Measurements from ENCODE around the gene OR2AG2.
"Not testable (repeated sequence)": the region's sequence is repeated elsewhere in the genome, so short reads cannot be mapped to it uniquely, and the experiment has no call there.

OR2AG2 gene

DNA sequence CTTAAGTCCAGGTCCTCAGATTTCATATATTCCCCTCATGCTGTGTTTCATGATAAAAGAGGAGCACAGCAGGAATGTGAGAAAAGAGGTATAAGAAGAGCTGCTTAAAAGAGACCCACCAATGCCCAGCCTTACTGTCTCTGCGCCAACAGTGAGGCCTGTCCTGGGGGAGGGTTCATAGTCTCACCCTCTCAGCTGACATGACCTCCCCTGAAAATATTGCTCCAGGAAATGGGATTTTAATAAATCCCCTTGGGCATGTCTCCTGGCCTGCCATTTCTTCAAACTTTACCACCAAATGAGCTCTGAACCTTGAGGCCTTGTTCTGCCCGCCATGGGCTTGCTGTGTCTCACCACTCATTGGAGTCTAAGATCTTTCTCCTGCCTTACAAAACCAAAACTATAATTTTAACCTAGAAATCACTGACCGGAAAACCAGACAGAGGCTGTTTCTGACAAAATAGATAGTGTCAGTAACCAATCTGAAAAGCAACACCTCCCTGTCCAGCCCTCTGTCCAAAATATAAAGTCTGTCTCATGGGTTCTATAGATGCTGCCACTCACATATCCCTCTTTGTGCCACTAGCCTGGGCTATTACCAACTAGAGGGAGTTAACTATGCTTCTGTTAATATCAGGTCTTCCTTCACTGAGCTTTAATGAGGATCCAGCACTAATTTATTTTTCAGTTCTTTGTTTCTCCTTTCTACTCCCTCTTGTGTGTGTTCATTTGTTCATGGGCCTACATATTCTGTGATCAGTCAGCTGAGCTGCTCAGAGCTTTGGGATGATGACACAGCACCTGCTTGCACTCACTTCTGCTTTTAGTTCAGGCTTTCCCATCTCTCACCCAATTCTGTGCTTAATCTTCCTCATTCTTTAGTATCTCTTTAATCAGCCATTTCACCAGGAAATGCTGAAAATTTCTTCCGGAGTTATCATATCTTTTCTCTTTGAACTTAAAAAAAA is at the start of gene OR2AG2:
Gene OR2AG2 (minus strand): TSS at position 51 of the 968 bp plus-strand sequence. CDS start 3,019 bp downstream, outside the sequence.
- peak; percentile 86 for DNase-seq

- no peak for DNase-seq
Observed at GRCh38 chr11:6818967-6819366, 47.2 kb upstream of the OR2AG2 start.

- no peak for DNase-seq
Observed at GRCh38 chr11:6817694-6818093, 45.9 kb upstream of the OR2AG2 start.

DNA sequence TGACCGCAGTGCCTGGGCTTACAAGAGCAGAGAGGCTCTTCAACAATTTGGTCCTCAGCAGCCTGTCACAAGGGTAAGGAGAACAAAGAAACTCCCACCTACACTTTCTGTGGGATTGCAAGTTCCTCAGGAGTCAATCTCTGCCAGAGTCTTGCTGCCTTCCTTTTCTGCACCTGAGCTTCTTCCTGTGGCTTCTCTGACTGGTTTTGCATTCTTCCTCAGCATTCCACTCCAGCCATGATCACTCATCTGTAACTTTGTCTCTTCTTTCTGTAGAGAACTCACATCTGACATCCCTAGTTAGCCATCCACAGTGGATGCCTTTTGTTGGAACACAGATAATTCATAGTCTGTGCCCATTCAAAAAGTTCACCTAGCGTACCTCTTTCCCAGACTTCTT is 41.9 kb upstream of the OR2AG2 start:
- DNase-seq: no peak

DNA sequence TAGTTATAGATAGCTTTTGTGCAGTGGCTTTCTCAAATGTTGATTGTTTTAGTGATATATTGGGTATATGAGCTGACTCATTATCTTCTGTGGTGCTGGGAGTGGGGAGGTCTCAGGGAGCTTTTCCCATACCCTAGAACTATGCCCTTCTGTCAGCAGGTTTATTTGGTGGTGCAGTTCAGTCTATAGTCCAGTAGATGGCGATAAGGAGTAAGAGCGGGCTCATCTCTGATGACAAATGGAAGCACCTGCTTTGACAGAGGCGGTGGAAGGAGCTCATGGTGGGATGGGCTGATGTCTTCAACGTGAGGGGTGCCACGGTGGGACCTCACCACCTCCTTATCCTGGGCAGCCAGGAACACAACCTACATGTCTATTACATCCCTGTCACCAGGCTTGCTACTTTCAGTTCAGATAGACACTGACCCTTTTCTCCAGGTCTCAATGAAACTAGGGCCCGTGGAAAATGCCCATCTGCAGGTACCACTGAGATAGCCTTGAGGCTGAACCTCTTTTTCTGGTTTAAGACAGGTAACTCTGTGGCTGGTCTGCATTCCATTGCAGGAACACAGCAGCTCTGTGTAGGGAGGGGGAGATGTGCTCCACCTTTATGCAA is 40.7 kb upstream of the OR2AG2 start:
- peak; percentile 27 for DNase-seq

- not testable (repeated sequence) for DNase-seq
Observed at GRCh38 chr11:6801075-6801474, 29.3 kb upstream of the OR2AG2 start.

DNA sequence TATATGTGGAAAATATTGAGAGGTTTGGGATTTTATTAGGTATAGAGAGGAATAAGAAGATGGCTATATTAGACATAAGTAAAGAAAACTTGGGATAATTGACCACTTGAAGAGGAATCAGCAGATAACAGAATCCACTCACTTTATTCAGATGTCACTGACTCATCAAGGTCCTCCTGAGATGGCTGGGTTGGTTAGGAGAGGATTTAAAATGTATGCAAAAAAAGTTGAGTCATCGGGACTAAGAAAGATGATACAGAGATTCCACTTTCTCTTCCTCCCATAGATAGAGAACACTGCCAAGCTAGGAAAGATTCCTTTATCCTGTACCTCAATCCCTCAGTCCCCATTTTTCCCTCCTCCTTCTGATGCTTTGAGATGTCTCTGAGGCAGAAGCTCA is 27.6 kb upstream of the OR2AG2 start, which contains the start of gene OR6A2:
Gene OR6A2 (minus strand): TSS at position 288 of the 400 bp plus-strand sequence. CDS start 3,981 bp downstream, outside the sequence.
- DNase-seq: peak; percentile 6

- DNase-seq: no peak
Observed at GRCh38 chr11:6794639-6795038, 22.9 kb upstream of the OR2AG2 start.

GRCh38 chr11:6790546-6790945 is 18.8 kb upstream of the OR2AG2 start:
- DNase-seq: no peak

DNA sequence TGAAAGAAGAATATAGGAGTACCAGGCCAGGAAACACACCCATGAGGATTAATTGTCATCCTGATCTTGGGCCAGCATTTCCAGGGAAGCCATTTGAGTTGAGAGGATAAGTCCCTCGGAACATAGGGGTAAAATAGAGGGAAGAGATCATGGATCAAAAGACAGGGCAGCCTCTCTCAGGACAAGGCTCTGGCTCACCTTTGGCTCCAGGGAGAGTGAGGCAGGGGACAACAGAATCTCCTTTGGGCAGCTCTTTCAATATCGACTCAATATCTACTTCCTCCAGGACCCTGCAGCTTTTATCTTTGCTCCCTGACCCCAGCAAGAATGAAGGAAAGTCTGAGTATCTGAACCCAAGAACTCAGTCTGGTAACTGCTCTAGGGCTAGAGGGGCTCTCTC is 10.9 kb upstream of the OR2AG2 start, which contains the start of gene OR2AG1:
Gene OR2AG1 (plus strand): TSS at position 301 of the 400 bp plus-strand sequence. CDS start 2,018 bp downstream, outside the sequence.
- no peak for DNase-seq

- no peak for DNase-seq
Observed at GRCh38 chr11:6780829-6781228, 9.1 kb upstream of the OR2AG2 start.

- DNase-seq: no peak
Observed at GRCh38 chr11:6778518-6778917, 6.7 kb upstream of the OR2AG2 start.

GRCh38 chr11:6757373-6757967 is 14.3 kb downstream of the OR2AG2 start:
- DNase-seq: peak; percentile 74

GRCh38 chr11:6755953-6756347 is 15.8 kb downstream of the OR2AG2 start:
- no peak for DNase-seq

GRCh38 chr11:6755303-6755952 is 16.3 kb downstream of the OR2AG2 start:
- DNase-seq: peak; percentile 41

DNA sequence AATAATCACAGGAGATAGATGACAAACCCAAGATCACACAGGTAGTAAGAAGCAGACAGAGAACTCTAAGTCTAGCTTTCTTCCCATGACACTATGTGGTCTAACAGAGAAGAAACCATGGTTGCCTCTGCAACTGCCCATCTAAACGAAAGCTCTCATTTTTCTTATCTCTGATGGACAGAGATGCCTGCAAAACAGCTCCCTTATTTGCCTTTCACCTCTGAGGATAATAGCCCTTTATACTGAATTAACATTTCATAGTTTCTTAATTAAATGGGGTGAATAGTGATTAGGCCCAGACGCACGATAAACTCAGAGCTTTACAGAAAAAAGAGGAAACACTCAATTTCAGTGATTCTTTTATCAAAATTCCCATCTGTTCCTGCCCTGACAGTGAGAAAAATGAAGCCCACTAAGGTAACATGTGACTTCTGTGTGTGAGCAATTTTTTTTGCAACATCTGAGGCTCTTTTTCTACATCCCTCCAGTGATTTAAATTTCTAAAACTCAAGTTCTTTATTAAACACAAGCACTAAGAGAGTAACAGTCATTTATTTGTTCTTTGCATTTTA is 24.6 kb downstream of the OR2AG2 start:
- DNase-seq: no peak

GRCh38 chr11:6746626-6747025 is 25.1 kb downstream of the OR2AG2 start:
- no peak for DNase-seq

DNA sequence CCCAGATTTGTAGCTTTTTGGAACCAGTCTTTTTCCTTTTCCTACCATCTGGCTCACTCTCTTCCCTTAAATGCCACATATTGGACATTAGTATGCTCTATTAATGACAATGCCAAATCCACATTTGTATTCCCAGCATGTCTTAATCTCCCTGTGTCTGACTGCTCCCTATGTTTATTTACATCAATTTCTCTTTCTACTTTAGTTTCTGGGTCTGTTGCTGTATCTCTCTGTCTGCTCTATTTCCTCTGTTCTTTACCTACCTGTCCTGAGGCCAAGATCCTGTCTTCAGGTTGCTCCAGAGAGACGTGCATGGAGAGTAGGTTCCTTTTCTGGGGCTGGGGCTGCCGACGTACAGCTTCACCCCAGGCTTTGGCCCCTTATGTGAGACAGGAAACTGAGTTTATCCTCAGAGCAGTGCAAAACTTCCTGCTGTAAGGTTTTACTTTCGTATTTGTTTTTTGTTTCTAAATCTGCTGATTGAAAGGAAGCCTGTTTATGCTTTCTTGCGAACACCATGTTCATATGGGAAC is 25.6 kb downstream of the OR2AG2 start:
- DNase-seq: peak; percentile 72

DNA sequence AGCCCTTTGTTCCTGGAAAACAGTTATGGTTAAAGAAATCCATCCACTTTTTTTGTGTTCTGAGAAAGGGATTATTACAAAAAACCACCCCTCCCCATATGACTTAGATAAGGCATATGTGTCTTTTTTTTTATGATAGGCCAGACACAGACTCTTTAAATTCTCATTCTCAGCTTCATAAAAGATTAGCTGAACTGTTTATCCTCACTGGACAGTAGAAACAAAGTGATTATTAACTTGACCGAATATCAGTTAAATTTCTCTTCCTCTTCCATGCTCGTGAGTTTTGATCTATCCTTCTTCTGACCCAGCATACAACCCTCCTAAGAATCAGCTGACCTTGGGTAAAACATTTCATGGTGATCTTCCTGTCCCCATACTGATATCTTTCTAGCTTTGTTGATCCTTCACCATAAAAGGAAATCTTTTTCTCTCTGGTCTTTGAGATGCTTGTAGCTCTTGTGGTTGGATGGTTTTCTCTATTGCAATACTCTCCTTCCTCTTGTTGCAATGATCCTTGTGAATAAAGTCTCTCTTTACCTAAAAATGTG is 26.2 kb downstream of the OR2AG2 start:
- peak; percentile 54 for DNase-seq

DNA sequence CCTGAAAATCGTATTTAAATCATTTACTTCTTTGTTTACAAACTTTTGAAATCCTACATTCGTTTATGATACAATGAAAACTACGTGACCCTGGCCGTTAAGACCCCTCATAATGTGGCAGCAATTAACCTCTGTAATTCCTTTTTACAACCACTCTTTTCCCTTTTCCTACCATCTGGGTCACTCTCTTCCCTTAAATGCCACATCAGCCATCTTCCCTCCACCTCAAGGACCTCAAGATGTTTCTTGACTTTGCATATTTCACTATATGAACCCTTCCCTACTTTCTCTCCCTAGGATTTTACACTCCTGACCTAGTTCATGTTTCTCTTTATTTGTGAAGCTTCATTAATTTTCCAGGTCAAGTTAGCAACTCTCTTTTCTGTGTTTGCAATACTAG is 26.8 kb downstream of the OR2AG2 start:
- DNase-seq: no peak

- DNase-seq: no peak
Observed at GRCh38 chr11:6742260-6742659, 29.5 kb downstream of the OR2AG2 start.

DNA sequence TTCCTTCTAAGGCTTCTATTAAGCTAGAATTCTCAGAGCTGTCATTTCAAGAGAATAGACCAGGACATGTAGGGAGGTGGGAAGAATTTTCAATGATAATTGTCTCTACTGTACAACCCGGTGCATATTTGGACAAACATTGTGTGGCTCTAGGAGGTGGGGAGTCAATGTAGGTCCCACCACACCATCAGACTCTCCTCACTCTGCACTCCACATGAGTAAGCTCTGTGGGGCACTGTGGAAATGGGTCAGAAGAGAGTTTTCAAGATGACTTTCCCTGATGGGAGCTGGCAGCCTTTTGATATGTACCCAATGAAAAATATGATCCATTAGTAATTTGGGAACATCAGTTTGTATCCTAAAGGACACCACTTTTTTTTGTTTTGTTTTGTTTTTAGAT is 33.2 kb downstream of the OR2AG2 start:
- no peak for DNase-seq
